ENCODE measurements around the gene TMEM213. TPM values are rescaled to one million over a fixed set of nuclear protein-coding genes. Genes with fewer than 3 reads are reported as not detected.

Gene TMEM213
- total RNA-seq, 1 experiment from 2014 or later, result not detected

DNA sequence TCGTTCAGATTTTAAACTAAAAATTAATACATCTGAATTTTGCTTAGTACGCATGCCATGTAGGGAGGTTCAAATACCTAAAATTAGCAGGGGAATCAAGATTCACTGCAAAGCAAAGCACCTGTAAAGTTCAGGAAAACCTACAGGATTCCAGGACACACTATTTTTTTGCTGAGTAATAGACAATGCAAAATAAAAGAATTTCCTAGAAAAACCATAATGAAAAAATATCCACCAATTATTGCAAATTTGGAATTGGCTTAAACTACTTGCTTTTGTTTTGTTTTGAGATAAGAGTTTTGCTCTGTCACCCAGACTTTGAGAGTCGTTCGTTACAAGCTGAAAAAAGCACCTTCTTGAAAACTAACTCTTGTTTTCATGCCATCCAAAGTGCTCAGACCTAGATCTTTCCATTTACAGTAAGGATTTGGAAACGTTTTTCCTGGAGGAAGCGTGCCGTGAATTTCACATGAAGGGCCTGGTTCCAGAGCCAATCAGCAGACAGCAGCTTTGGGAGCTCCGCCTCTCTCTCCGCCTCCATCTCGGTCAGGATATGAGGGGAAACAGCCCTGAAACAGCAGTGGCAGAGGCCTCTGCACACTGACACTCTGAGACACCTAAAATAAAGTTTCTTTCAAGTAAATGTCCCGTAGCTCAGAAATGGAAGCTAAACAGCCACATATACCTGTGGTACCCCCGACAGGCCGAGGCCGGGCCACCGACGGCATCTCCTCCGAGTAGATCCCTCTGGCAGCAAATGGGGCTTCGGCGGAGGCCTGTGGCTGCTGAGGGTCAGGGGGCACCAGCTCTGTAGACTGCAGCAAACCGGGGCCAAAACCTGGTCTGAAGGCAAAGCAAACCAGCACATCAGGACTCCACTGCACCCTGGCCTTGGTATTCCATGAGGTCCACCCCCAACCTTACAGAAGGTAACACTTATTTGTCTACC is 46.1 kb downstream of the TMEM213 start:
- RAD21 ChIA-PET (ENCODE audit: low non-redundant PET in 1 of 2, low total read pairs in 2 of 2, uncharacterized antibody in 2 of 2, unreplicated experiment in 2 of 2), result no interaction called here
- no peaks in the 10 kb centered on the region for H3K79me2 ChIP-seq (ENCODE audit: insufficient read depth, low read length)
- intact Hi-C loops (cut with micrococcal nuclease), result no loop called here
- no peak for DNase-seq (ENCODE audit: low read depth, low spot score)
- H3K4me3 ChIP-seq (replicated peaks in 1 of 2; ENCODE audit: low read depth in 1 of 2, low read length in 2 of 2), result no peak overlapping the region
- H2AFZ ChIP-seq (ENCODE audit: low read depth, low read length, poor library complexity, severe bottlenecking), result no peak overlapping the region
- no peaks in the 10 kb centered on the region for H3K9me2 ChIP-seq (ENCODE audit: insufficient read depth)
- H3K4me1 ChIP-seq (ENCODE audit: control insufficient read depth in 1 of 2, insufficient read depth in 2 of 2, low read length in 2 of 2), result peaks cover 0 to 6% of the 10 kb centered on the region in 2 experiments; a peak in 2 of 4 replicates
- H3K36me3 ChIP-seq (ENCODE audit: control insufficient read depth in 1 of 2, insufficient read depth in 2 of 2, low read length in 2 of 2), result 0 out of 4 replicates have a peak, but pooled peaks cover 0 to 3% of the 10 kb centered on the region in 2 experiments
- no peaks in the 10 kb centered on the region for H3K27me3 ChIP-seq (ENCODE audit: insufficient read depth, low read length)
- CTCF ChIA-PET, result no interaction called here
- no peak for ATAC-seq
- no peak overlapping the region for H3K4me2 ChIP-seq (ENCODE audit: low read length)
- no peak overlapping the region for H3K9ac ChIP-seq (ENCODE audit: low read length)
- no peaks in the 10 kb centered on the region for H4K20me1 ChIP-seq (ENCODE audit: insufficient read depth)
- POLR2A ChIA-PET, result no interaction called here
- BruUV-seq (replicated peaks), result no TSS peak
- H3K27ac ChIP-seq (ENCODE audit: low read depth, low read length), result no peak overlapping the region
- no peak for TF ChIP-seq RAD21 (IDR thresholded peaks at IDR 0.05; ENCODE audit: low read depth)
- TF ChIP-seq JUND (IDR thresholded peaks at IDR 0.05), result no peak
- TF ChIP-seq FOSL1 (IDR thresholded peaks at IDR 0.05; ENCODE audit: low read depth), result no peak
- TF ChIP-seq EZH2 (IDR thresholded peaks at IDR 0.05), result no peak
- no peak for TF ChIP-seq POLR2AphosphoS5 (IDR thresholded peaks at IDR 0.05; ENCODE audit: low read depth, low read length)
- no peak for TF ChIP-seq SP1 (IDR thresholded peaks at IDR 0.05; ENCODE audit: low read depth)
- TF ChIP-seq, protein P1, sequence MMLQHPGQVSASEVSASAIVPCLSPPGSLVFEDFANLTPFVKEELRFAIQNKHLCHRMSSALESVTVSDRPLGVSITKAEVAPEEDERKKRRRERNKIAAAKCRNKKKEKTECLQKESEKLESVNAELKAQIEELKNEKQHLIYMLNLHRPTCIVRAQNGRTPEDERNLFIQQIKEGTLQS (IDR thresholded peaks at IDR 0.05), result no peak
- no peak for TF ChIP-seq SIN3A (IDR thresholded peaks at IDR 0.05; ENCODE audit: low read depth)
- no peak for TF ChIP-seq ZNF274 (IDR thresholded peaks at IDR 0.05; ENCODE audit: low read depth, low read length)
- TF ChIP-seq POLR2A (IDR thresholded peaks at IDR 0.05; ENCODE audit: borderline replicate concordance, extremely low read depth, insufficient read depth, insufficient read length), result no peak
- TF ChIP-seq, protein P2, sequence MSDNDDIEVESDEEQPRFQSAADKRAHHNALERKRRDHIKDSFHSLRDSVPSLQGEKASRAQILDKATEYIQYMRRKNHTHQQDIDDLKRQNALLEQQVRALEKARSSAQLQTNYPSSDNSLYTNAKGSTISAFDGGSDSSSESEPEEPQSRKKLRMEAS (IDR thresholded peaks at IDR 0.05), result no peak
- no peak for TF ChIP-seq EGR1 (IDR thresholded peaks at IDR 0.05; ENCODE audit: low read depth)
- no peak for TF ChIP-seq ZFX (IDR thresholded peaks at IDR 0.05)
- no peak for TF ChIP-seq SRF (IDR thresholded peaks at IDR 0.05; ENCODE audit: low read depth)
- no peak for TF ChIP-seq EZH2phosphoT487 (IDR thresholded peaks at IDR 0.05; ENCODE audit: borderline replicate concordance)
- TF ChIP-seq CBX3 (IDR thresholded peaks at IDR 0.05; ENCODE audit: low read depth), result no peak
- TF ChIP-seq, protein P3, sequence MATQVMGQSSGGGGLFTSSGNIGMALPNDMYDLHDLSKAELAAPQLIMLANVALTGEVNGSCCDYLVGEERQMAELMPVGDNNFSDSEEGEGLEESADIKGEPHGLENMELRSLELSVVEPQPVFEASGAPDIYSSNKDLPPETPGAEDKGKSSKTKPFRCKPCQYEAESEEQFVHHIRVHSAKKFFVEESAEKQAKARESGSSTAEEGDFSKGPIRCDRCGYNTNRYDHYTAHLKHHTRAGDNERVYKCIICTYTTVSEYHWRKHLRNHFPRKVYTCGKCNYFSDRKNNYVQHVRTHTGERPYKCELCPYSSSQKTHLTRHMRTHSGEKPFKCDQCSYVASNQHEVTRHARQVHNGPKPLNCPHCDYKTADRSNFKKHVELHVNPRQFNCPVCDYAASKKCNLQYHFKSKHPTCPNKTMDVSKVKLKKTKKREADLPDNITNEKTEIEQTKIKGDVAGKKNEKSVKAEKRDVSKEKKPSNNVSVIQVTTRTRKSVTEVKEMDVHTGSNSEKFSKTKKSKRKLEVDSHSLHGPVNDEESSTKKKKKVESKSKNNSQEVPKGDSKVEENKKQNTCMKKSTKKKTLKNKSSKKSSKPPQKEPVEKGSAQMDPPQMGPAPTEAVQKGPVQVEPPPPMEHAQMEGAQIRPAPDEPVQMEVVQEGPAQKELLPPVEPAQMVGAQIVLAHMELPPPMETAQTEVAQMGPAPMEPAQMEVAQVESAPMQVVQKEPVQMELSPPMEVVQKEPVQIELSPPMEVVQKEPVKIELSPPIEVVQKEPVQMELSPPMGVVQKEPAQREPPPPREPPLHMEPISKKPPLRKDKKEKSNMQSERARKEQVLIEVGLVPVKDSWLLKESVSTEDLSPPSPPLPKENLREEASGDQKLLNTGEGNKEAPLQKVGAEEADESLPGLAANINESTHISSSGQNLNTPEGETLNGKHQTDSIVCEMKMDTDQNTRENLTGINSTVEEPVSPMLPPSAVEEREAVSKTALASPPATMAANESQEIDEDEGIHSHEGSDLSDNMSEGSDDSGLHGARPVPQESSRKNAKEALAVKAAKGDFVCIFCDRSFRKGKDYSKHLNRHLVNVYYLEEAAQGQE (IDR thresholded peaks at IDR 0.05; ENCODE audit: low read depth), result no peak
- no peaks in the 10 kb centered on the region for H3K9me3 ChIP-seq (ENCODE audit: control insufficient read depth in 1 of 2, insufficient read depth in 1 of 2, low read depth in 1 of 2, low read length in 2 of 2)
